H1 (cell line): ENCODE results near the gene CNTROB. TPM values are rescaled to one million over a fixed set of nuclear protein-coding genes. Genes with fewer than 3 reads are reported as not detected.

Experiments used
- polyA plus RNA-seq, 7 experiments: library from polyadenylated mRNA; depleted of rRNA in 3 of 7; stranded (reverse) in 5 of 7; unstranded in 2 of 7; fragments of >200 nt in 5 of 7; fragments of 200-250 nt in 2 of 7; gene quantifications; 1 replicate in 5 of 7; 2 replicates in 1 of 7; 4 replicates in 1 of 7; pipeline versions ENCODE4 v1.2.1 to v1.2.3, GENCODE V29; 2011 to 2013; ENCODE audit warnings: missing spikeins in 2 of 7, mixed read lengths in 2 of 7
- total RNA-seq: library from RNA; stranded (reverse); fragmentation: NEBNext Ultra II Directional; extraction: Animal tissue kit (Norgen Biotek cat#: 25700); gene quantifications from 2 replicates; pipeline ENCODE4 v1.2.1, GENCODE V29; 2021
- TF ChIP-seq, protein P1 (sequence below): fragments of 300-600 bp; sonication (generic); IDR thresholded peaks from 2 replicates; pipeline ENCODE4 v1.7.1; 2012; ENCODE audit warnings: low read length, moderate library complexity, mild to moderate bottlenecking, inconsistent platforms; ENCODE audit not compliant: insufficient replicate concordance

The CNTROB gene
- total and polyA plus RNA-seq, 2 of the 8 experiments (the other 6 are each of a cell fraction or from before 2014, with no cell fraction given) = 20.5 to 31.9 TPM

DNA sequence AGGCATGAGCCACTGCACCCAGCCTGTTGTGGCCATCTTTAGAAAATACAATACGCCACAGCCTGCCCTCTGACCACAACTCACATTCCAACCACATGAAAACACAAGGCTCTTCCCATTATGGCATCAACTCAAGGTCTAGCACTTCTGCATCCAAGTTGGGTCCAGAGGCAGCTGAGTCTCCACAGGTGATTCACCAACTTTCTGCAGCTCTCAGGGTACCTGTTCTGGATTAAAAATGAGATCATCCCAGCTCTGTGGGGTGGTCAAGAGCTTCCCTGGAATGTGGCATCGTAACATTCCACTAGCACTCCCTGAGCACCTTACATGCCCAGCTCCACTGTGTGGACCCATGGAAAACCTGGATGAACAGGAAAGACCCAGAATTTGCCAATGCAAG is 60.5 kb downstream of the CNTROB start (continued):
- TF ChIP-seq, protein P1, sequence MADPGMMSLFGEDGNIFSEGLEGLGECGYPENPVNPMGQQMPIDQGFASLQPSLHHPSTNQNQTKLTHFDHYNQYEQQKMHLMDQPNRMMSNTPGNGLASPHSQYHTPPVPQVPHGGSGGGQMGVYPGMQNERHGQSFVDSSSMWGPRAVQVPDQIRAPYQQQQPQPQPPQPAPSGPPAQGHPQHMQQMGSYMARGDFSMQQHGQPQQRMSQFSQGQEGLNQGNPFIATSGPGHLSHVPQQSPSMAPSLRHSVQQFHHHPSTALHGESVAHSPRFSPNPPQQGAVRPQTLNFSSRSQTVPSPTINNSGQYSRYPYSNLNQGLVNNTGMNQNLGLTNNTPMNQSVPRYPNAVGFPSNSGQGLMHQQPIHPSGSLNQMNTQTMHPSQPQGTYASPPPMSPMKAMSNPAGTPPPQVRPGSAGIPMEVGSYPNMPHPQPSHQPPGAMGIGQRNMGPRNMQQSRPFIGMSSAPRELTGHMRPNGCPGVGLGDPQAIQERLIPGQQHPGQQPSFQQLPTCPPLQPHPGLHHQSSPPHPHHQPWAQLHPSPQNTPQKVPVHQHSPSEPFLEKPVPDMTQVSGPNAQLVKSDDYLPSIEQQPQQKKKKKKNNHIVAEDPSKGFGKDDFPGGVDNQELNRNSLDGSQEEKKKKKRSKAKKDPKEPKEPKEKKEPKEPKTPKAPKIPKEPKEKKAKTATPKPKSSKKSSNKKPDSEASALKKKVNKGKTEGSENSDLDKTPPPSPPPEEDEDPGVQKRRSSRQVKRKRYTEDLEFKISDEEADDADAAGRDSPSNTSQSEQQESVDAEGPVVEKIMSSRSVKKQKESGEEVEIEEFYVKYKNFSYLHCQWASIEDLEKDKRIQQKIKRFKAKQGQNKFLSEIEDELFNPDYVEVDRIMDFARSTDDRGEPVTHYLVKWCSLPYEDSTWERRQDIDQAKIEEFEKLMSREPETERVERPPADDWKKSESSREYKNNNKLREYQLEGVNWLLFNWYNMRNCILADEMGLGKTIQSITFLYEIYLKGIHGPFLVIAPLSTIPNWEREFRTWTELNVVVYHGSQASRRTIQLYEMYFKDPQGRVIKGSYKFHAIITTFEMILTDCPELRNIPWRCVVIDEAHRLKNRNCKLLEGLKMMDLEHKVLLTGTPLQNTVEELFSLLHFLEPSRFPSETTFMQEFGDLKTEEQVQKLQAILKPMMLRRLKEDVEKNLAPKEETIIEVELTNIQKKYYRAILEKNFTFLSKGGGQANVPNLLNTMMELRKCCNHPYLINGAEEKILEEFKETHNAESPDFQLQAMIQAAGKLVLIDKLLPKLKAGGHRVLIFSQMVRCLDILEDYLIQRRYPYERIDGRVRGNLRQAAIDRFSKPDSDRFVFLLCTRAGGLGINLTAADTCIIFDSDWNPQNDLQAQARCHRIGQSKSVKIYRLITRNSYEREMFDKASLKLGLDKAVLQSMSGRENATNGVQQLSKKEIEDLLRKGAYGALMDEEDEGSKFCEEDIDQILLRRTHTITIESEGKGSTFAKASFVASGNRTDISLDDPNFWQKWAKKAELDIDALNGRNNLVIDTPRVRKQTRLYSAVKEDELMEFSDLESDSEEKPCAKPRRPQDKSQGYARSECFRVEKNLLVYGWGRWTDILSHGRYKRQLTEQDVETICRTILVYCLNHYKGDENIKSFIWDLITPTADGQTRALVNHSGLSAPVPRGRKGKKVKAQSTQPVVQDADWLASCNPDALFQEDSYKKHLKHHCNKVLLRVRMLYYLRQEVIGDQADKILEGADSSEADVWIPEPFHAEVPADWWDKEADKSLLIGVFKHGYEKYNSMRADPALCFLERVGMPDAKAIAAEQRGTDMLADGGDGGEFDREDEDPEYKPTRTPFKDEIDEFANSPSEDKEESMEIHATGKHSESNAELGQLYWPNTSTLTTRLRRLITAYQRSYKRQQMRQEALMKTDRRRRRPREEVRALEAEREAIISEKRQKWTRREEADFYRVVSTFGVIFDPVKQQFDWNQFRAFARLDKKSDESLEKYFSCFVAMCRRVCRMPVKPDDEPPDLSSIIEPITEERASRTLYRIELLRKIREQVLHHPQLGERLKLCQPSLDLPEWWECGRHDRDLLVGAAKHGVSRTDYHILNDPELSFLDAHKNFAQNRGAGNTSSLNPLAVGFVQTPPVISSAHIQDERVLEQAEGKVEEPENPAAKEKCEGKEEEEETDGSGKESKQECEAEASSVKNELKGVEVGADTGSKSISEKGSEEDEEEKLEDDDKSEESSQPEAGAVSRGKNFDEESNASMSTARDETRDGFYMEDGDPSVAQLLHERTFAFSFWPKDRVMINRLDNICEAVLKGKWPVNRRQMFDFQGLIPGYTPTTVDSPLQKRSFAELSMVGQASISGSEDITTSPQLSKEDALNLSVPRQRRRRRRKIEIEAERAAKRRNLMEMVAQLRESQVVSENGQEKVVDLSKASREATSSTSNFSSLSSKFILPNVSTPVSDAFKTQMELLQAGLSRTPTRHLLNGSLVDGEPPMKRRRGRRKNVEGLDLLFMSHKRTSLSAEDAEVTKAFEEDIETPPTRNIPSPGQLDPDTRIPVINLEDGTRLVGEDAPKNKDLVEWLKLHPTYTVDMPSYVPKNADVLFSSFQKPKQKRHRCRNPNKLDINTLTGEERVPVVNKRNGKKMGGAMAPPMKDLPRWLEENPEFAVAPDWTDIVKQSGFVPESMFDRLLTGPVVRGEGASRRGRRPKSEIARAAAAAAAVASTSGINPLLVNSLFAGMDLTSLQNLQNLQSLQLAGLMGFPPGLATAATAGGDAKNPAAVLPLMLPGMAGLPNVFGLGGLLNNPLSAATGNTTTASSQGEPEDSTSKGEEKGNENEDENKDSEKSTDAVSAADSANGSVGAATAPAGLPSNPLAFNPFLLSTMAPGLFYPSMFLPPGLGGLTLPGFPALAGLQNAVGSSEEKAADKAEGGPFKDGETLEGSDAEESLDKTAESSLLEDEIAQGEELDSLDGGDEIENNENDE = no peak
